K562 (cell line): ENCODE measurements around the gene ADORA1.

Source experiments
- BRCA1 ChIP-seq, 2 experiments: fragments of 450-650 bp in 1 of 2; sonication (generic) in 1 of 2; formaldehyde crosslinking in 1 of 2; IDR thresholded peaks; 2 replicates each; pipeline versions ENCODE4 v1.5.0 to v1.6.1; 2017 to 2020; ENCODE audit warnings: mild to moderate bottlenecking in 1 of 2, missing genetic modification reagents in 1 of 2
- GTF2F1 ChIP-seq: IDR thresholded peaks from 2 replicates; pipeline ENCODE4 v1.6.1; 2011; ENCODE audit warnings: low read depth, low read length, improper control_type of control experiment
- KDM4B ChIP-seq, 2 experiments: fragments of 450-650 bp in 1 of 2; sonication (generic) in 1 of 2; IDR thresholded peaks; 2 replicates each; pipeline ENCODE4 v1.6.1; 2016 to 2017; ENCODE audit warnings: borderline replicate concordance in 2 of 2, antibody characterized with exemption in 1 of 2, low read depth in 1 of 2, mild to moderate bottlenecking in 1 of 2
- NBN ChIP-seq: fragments of 450-650 bp; IDR thresholded peaks from 2 replicates; pipeline ENCODE4 v1.6.1; 2016; ENCODE audit warnings: low read depth, mild to moderate bottlenecking
- NUFIP1 ChIP-seq: fragments of 450-650 bp; IDR thresholded peaks from 2 replicates; pipeline ENCODE4 v1.6.1; 2018; ENCODE audit not compliant: partially characterized antibody
- POLR2A ChIP-seq: fragments of 450-650 bp; conservative IDR thresholded peaks from 2 replicates; pipeline ENCODE4 v1.6.1; 2016
- SP2 ChIP-seq: IDR thresholded peaks from 2 replicates; pipeline ENCODE4 v1.6.1; 2011; ENCODE audit warnings: mild to moderate bottlenecking, low read depth, low read length, moderate library complexity; ENCODE audit not compliant: poor library complexity, severe bottlenecking; ENCODE audit errors: extremely low read depth
- TARDBP ChIP-seq: fragments of 450-650 bp; IDR thresholded peaks from 2 replicates; pipeline ENCODE4 v1.6.1; 2016
- TCF7L2 ChIP-seq: fragments of 150-350 bp; IDR thresholded peaks from 2 replicates; pipeline ENCODE4 v1.6.1; 2016; ENCODE audit warnings: low read depth, mild to moderate bottlenecking, low read length, moderate library complexity
- TF ChIP-seq, protein P1 (sequence below), 3 experiments: IDR thresholded peaks in 2 of 3; conservative IDR thresholded peaks in 1 of 3; 2 replicates each; pipeline ENCODE4 v1.5.1; 2011 to 2012; ENCODE audit warnings: low read length in 3 of 3, mild to moderate bottlenecking in 3 of 3, control low read depth in 2 of 3, improper control_type of control experiment in 1 of 3, inconsistent platforms in 1 of 3, low read depth in 1 of 3, mixed read lengths in 1 of 3, moderate library complexity in 1 of 3; ENCODE audit not compliant: insufficient read depth in 2 of 3
- TF ChIP-seq, protein P2 (sequence below), 2 experiments: fragments of 450-650 bp in 1 of 2; IDR thresholded peaks; 2 replicates each; pipeline ENCODE4 v1.6.1; 2011 to 2017; ENCODE audit warnings: low read depth in 2 of 2, antibody characterized with exemption in 1 of 2, borderline replicate concordance in 1 of 2, low read length in 1 of 2, mild to moderate bottlenecking in 1 of 2, mixed read lengths in 1 of 2; ENCODE audit not compliant: control insufficient read depth in 1 of 2
- TF ChIP-seq, protein P3 (sequence below): sonication (generic); formaldehyde crosslinking; IDR thresholded peaks from 2 replicates; pipeline ENCODE4 v1.5.0; 2020; ENCODE audit warnings: missing genetic modification reagents

DNA sequence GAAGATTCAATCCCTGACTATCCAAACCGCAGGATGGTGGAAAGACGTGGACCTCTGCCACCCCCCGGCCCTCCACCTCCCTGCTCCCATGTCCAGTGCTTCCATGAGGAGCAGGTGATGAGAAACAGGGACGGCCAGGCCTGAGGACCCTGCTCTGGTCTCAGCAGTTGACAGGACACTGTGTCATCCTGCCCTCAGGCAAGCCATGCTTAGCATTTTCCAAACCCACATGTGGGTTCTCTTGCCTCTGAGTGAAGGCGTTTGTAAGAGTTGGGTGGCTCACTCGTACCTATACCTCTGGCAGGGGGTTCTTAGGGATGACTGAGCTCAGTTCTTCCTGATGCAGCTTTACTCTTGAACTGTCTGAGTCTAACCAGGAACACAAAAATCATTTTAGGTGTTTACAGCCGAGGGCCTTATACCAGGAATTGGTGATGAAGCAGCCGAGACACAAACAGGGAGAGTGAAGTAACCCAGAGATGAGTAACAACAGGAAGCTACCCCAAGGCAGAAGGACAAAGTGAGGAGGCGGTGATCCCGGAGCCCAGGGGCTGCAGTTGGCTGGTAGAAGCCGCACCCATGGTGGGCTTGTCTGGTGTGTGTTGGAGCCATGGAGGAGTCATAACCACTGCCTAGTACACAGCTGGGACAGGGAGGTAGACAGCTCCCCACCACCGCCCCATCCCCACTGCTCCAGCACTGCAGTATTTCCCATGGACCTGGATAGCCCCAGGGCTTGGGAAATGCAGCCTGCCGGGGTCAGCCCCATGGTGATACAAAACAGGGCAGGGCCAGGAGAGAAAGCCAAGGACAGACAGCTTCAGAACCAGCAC is 26.7 kb downstream of the ADORA1 start:
- TF ChIP-seq TARDBP (no peak), SP2 (no peak), POLR2A (no peak), NBN (no peak), TCF7L2 (no peak), BRCA1 (IDR thresholded peaks at IDR 0.05) (no peak), BRCA1 (CRISPR knock-in tag; IDR thresholded peaks at IDR 0.05) (no peak), KDM4B (IDR thresholded peaks at IDR 0.05; ENCODE audit: borderline replicate concordance in 2 of 2, low read depth in 1 of 2) (no peak), GTF2F1 (no peak), NUFIP1 (no peak)
- TF ChIP-seq, protein P1, sequence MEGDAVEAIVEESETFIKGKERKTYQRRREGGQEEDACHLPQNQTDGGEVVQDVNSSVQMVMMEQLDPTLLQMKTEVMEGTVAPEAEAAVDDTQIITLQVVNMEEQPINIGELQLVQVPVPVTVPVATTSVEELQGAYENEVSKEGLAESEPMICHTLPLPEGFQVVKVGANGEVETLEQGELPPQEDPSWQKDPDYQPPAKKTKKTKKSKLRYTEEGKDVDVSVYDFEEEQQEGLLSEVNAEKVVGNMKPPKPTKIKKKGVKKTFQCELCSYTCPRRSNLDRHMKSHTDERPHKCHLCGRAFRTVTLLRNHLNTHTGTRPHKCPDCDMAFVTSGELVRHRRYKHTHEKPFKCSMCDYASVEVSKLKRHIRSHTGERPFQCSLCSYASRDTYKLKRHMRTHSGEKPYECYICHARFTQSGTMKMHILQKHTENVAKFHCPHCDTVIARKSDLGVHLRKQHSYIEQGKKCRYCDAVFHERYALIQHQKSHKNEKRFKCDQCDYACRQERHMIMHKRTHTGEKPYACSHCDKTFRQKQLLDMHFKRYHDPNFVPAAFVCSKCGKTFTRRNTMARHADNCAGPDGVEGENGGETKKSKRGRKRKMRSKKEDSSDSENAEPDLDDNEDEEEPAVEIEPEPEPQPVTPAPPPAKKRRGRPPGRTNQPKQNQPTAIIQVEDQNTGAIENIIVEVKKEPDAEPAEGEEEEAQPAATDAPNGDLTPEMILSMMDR (IDR thresholded peaks at IDR 0.05 in 2 of 3, conservative IDR thresholded peaks at IDR 0.05 in 1 of 3; ENCODE audit: insufficient read depth in 2 of 3, low read depth in 1 of 3, low read length in 3 of 3), result no peak
- TF ChIP-seq, protein P2, sequence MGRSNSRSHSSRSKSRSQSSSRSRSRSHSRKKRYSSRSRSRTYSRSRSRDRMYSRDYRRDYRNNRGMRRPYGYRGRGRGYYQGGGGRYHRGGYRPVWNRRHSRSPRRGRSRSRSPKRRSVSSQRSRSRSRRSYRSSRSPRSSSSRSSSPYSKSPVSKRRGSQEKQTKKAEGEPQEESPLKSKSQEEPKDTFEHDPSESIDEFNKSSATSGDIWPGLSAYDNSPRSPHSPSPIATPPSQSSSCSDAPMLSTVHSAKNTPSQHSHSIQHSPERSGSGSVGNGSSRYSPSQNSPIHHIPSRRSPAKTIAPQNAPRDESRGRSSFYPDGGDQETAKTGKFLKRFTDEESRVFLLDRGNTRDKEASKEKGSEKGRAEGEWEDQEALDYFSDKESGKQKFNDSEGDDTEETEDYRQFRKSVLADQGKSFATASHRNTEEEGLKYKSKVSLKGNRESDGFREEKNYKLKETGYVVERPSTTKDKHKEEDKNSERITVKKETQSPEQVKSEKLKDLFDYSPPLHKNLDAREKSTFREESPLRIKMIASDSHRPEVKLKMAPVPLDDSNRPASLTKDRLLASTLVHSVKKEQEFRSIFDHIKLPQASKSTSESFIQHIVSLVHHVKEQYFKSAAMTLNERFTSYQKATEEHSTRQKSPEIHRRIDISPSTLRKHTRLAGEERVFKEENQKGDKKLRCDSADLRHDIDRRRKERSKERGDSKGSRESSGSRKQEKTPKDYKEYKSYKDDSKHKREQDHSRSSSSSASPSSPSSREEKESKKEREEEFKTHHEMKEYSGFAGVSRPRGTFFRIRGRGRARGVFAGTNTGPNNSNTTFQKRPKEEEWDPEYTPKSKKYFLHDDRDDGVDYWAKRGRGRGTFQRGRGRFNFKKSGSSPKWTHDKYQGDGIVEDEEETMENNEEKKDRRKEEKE (IDR thresholded peaks at IDR 0.05; ENCODE audit: borderline replicate concordance in 1 of 2, control insufficient read depth in 1 of 2, low read depth in 2 of 2, low read length in 1 of 2), result no peak
- TF ChIP-seq, protein P3, sequence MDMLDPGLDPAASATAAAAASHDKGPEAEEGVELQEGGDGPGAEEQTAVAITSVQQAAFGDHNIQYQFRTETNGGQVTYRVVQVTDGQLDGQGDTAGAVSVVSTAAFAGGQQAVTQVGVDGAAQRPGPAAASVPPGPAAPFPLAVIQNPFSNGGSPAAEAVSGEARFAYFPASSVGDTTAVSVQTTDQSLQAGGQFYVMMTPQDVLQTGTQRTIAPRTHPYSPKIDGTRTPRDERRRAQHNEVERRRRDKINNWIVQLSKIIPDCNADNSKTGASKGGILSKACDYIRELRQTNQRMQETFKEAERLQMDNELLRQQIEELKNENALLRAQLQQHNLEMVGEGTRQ (CRISPR knock-in tag), result no peak
